ENCODE data around the gene UROC1.

The UROC1 gene

DNA sequence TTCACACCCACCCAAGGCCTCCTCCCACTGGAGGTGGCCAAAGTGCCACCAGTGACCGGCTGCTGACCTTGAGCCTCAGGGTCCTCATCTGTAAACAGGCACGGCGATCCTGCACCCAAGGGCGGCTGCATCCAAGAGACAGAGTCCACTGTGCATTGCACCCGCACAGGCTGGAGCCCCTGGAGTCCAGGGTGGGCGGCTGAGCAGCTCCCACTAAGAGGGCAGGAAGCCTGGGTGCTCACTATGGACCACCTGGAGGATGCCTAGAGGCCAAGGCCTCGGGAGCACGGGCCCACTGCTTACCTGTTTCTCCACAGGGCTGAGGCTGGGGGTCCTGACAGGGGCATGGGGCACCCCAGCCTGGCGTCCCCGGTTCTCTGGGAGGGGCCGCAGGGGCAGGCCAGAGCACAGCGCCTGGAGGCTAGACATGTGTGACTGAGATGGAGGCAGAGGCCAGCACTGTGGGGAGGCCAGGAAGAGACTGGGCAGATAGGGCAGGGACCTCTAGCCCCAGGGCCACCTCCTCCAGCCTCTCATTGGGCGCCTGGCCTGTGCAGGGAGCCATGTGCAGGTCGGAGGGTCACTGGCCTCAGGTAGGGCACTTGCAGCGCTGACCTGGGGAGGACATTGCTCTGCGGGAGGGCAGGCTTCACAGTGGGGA lies at the start of gene UROC1:
TSS of gene UROC1 (minus strand) at position 483 of the 661 bp plus-strand sequence. CDS start at position 429, 54 bp downstream.
- DNase-seq: peak; percentile 15

- DNase-seq: no peak
Observed at GRCh38 chr3:126562737-126563276, 45.2 kb upstream of the UROC1 start.

DNA sequence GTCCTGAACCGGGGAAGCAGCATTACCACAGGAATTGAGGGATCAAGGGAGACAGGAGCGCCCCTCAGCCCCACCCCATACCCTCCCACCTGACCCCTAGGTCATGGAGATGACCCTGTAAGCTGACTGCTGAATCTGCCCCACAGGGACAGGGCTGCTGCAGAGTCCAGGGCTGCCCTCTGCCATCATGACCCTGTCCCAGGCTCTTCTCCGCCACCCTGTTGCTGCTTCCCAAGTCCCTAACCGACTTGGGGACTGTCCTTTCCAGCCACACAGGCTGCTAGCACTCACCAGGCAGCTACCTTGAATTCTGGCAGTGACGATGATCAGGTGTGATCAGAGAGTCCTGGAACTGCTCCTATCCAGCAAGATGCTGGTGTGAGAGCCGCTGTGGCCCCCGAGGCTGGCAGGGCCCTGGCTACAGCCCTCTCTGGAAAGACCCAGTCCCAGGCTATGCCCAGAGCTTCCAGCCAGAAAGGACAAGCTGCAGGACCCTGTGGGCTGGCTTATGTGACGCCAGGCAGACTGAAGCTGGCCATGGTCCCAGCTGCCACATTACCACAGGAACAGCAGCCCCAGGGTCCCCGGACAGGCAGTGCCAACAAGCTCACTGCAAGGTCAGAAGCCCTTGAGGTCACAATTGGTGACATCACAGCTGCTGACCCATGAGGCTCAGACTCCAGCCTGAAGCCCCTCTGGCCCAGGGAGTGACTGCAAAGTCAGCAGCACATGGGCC lies 40.9 kb upstream of the UROC1 start, which contains the start of gene C3orf22:
TSS of gene C3orf22 (minus strand) at position 597 of the 736 bp plus-strand sequence. CDS start 5,542 bp downstream, outside the sequence.
- no peak for DNase-seq

- DNase-seq: no peak
Observed at GRCh38 chr3:126557761-126558160, 40.2 kb upstream of the UROC1 start.

- peak; percentile 5 for DNase-seq
Observed at GRCh38 chr3:126557415-126557745, 39.8 kb upstream of the UROC1 start.

DNA sequence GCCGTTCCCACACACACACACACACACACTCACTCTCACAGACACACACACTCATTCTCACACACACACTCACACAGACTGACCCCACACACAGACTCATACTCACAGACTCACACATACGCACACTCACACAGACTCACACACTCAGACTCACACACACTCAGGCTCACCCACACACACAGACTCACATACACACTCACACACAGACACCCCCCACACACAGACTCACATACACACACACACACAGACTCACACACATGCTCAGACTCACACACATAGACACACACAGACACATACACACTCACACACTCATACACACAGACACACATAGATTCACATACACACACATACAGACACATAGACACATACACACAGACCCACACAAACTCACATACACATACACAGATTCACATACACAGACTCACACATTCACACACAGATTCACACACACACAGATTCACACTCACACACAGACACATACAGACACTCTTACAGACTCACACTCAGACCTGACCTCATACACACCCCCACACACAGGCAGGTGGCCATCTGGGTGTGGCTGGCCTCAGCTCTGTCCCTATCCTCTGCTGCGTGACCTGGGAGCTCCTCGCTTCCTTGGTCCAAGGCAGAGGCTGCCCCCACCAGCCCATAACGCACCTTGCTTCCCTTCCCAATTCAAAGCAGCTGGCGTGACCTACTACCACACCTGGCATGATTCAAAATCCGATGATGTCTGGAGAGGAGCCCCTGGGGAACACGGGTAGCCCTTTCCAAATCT lies 39.3 kb upstream of the UROC1 start:
- DNase-seq: no peak

DNA sequence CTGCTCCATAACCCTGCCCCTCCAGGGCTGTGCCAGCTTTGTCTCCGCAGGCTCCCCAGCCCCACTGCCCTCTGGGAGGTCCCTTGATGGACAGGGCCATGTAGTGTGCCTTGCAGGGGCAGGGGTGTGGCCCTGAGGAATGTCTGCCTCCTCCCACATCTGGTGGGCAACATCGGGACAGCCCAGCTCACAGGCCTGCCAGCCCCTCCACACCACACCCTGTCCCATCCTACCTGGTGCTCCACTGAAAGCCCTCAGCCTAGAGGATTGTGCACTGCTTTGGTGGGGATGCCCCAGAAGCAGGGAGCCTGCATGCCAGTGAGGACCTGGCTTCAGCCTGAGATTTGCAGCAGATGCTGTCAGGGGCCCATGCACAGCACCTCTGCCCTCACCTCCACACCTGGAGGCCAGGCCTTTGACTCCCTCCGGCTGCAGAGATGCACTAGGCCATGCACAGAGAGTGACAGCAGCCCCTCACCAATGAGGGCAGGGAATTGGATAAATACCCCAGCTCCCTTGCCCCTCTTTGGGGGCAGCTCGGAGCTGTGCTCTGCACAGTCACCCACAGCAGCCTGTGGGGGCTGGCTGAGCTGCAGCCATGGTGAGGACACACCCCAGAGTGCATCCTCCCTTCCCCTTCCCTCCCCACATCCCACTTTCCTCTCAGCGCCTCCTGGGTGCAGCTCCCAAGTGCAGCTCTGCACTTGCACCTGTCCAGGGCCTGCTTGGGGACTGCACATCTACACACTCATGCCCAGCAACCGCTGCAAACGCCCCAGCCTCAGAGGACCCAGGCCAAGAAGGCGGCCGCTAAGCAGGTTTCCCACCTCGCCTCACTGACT lies 38.4 kb upstream of the UROC1 start:
- DNase-seq: peak; percentile 15

DNA sequence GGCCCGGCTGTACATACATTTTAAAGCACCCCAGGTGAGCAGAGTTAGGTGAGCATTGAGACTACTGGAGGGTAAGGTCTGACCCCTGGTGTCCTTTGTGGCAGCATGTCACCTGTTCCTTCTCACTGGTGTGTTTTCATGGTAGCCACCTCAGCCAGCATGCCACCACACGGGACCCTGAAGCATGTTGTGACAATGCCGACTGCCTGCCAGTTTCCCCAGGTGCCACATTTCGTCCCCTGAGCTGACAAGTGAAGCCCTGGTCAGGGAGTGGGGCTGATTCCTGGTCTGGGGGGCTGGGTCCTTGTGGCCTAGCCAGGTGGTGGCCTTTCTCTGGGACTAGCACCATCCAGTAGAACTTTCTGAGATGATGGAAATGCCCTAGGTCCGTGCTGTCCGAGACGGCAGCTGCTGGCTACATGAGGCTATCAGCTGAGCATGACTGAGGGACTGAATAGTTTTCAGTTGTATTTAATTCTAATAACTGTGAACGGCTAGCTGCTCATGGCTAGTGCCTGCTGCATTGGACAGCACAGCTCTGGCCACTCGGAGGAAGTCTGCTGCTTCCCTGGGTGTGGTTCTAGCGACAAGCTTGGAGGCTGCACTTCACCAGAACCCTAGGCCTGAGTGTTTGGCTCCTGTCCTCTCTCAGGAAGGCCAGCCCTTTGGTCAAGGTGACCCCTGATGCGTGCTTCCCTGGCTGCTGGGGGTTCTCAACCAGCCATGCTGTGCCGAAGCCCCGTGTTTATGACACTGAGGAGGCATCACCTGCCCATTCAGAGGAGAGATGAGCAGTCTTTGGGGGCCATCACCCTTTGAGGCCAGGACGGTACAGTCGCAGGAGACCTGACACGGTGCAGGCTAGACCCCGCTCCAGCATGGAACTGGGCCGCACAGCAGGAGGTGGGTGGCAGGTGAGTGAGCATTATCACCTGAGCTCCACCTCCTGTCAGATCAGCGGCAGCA lies 37.3 kb upstream of the UROC1 start:
- DNase-seq: peak; percentile 6

GRCh38 chr3:126553284-126554084 lies 35.9 kb upstream of the UROC1 start:
- peak; percentile 14 for DNase-seq

DNA sequence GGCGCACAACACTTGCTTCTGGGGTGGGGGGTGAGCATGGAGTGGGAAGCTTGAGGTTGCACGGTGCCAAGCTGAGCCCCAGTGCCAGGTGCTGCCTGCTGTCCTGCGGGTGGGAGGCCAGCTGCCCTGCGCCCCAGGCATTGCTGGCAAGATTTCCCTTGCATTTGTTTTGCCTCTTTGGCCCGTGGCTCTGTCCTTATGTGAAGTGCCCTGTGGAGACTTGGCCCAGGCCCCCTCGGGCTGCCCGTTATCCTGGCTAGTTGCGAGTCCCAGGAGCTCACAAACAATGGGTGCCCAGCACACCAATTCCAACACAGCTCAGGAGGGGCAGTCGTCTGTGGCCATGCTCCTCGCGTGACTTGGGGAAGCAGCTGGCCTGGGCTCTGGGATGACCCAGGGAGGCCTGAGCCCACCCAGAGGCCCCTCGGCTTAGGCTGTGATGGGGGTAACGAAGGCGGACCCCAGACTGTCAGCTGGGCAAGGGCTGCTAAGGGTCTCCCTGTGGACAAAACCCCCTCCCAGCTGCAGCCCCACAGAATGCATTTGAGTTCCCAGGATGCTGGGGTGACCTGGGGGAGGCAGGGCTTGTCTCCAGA lies 35.2 kb upstream of the UROC1 start:
- DNase-seq: peak; percentile 16

DNA sequence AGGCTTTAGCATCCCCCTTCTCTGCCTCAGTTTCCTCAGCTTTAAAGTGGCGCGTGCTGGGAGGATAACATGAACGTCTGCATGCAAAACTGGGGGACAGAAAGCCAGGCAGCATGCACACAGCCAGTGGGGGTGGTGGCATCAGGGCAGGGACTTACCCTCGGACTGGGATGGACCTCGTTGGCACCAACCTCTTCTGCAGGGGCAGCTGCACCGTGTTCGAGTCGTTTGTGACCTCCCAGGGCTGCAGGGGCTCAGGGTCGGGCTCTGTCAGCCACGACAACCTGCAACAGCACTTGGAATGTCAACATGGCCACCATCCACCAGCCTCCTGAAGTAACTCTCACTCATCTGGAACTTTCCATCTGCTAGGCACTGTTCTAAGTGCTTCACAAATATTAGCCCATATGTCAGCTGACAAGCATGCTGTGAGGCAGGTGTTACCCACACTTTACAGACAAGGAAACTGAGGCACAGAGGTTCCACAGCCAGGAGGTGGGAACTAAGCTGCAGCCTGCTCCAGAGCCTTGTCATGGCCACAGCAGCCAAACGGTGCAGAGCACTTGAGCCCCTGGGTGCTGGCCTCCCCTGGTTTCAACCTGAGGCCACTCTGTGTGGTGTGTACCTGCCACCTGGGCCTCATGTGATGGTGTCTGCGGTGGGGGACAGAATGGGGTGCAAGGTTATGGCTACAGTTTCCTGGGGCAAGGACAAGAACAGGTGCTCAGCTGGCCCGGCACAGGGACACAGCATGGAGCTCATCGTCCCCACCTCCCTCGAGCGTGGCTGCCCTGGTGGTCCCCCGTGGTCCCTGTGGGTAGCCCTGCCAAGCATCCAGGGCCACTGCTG lies 34.5 kb upstream of the UROC1 start:
- peak; percentile 12 for DNase-seq

- DNase-seq: peak; percentile 6
Observed at GRCh38 chr3:126551121-126551838, 33.7 kb upstream of the UROC1 start.

DNA sequence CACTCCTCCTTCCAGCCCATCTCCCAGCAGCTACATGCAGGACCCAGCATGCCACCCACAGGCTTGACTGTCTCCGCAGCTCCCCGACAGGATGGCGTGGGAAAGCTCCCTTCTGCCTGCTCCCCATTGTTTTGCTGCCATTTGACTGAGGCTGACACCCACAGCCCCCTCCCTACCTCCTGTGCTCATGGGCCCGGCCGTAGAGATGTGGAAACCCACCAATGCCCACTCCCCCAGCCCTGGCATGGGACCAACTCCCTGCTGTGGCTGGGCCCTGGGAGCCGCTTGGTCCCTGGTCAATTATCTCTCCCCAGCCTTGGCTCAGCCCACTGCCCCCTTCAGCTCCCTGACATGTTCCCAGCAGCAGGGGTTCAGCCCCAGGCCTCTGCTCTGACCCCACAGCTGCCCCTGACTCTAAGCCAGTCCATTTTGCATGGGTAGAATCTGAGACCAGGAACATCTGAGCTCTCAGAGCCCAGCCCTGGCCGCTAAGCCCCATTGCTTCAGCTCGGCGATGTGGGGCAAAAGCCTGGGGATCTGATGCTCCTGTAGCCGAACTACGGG lies 33.0 kb upstream of the UROC1 start:
- peak; percentile 15 for DNase-seq

DNA sequence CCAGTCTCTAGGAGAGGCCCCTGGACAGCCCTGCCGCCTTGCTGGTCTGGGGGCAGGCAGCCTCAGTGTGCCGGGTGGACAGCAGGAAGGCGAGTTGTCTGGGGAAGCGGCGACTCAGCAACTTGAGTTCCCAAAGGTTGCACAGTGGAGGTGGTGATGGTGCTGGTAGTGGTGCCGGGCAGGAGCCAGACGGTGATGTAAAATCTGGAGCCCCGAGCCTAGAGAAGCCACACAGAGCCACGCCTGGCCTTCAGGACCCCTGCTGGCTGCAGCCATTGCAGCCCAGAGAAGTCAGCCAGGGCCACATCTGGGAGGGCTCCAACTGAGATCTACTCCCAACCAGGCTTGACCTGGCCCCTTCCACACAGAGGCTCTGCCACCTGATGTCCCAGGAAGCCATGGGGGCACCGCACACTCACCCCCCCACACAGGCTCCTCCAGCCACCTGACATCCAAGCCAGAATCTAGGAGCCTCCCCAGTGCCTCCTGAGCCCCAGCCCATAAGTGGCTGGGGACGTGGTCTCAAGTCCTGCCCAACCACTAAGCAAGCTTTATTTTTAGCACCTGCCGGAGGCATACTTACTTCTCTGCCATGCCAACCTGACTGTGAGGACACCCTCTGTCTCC lies 32.4 kb upstream of the UROC1 start:
- DNase-seq: peak; percentile 11

GRCh38 chr3:126548556-126549466 lies 31.2 kb upstream of the UROC1 start:
- peak; percentile 14 for DNase-seq

GRCh38 chr3:126547721-126548120 lies 30.1 kb upstream of the UROC1 start:
- DNase-seq: no peak
